TTC549 (cell line): ENCODE data around the gene TAS2R19.
"Not testable (repeated sequence)": the region's sequence is repeated elsewhere in the genome, so short reads cannot be mapped to it uniquely, and the experiment has no call there.

Experiments
- FAIRE-seq: peaks from 2 replicates; lab custom pipeline; 2012; peaks lifted over from hg19 to GRCh38; lab: Jason Lieb, UNC

The TAS2R19 gene, protein sequence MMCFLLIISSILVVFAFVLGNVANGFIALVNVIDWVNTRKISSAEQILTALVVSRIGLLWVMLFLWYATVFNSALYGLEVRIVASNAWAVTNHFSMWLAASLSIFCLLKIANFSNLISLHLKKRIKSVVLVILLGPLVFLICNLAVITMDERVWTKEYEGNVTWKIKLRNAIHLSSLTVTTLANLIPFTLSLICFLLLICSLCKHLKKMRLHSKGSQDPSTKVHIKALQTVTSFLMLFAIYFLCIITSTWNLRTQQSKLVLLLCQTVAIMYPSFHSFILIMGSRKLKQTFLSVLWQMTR

DNA sequence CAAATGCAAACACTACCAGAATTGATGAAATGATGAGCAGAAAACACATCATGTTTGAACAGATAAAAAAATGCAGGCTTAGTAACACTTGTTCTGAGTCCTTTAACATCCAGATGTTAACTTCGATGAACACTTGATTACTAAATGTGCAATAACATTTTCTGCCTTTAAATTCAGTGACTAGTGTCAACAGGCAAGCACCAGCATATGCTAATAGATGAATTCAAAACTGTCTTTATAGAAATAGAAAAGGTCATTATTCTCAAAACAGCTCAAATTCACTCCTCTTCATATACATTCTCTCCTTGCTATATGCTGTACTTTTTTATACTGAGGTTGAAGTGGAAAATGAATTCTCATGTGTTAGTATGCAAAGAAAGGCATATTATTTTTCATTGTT is at the start of gene TAS2R19:
Gene TAS2R19, minus strand, starts transcription at position 101 of the 400 bp plus-strand sequence. Its CDS starts 49 bp downstream, at position 52.
- no peak for FAIRE-seq

DNA sequence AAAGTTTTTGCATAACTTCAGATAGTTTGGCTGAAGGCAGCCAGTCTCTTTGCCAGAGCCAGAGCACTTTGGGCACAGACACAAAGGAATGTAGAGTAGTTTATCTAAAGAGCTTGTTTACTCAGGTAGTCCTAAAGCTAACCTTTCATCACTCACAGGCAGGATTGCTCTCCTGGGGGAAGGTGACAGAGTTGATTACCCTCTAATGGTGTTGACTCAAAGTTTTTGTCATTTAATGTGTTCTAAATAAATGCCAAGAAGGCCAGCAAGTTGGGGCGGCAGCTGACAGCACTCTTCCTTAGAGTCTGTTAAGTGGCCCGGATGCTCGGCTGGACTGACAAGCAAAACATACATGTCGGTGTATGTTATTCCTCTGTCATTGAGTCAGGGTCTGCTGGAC is 49.0 kb upstream of the TAS2R19 start:
- no peak for FAIRE-seq

DNA sequence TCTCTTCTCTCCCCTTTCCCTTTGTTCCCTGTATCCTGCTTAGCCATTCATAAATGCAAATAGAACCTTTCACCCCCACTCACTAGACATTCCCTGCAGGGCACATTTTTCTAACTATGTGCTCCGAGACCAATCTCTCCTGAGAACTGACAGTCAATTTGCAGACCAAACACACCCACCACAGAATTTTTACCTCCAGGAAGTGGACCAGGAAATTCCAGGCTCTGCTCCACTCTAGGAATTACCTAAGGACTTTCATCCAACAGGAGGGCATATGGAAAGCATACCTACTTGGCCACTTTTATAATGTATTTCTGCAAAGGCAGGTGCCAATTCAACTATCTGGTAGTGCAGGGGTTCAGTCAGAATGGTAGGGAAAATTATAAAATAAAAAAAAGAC is 48.6 kb upstream of the TAS2R19 start:
- FAIRE-seq: no peak

DNA sequence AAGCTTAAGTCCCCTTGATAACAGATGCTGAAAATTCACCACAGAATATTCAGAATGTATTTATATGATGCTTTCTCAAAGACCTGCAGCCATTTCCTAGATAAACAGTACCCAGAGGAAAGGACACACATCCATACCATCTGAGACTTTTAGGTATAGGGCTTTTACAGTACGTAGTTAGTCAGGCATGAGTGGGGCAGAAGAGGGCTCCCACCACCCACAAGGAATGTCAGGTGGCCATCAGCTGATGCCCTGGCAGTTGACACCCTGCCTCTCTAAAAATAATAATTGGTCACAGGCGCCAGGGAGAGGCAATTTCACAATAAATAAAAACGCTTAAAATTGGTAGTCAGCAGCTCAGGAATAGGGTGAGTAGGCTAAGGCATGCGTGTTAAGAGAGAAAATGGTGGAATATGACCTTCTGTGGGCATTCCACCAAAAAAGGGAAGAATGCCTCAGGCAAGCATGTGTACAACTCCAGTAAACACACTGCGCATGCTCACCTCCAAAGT is 47.5 kb upstream of the TAS2R19 start:
- no peak for FAIRE-seq

DNA sequence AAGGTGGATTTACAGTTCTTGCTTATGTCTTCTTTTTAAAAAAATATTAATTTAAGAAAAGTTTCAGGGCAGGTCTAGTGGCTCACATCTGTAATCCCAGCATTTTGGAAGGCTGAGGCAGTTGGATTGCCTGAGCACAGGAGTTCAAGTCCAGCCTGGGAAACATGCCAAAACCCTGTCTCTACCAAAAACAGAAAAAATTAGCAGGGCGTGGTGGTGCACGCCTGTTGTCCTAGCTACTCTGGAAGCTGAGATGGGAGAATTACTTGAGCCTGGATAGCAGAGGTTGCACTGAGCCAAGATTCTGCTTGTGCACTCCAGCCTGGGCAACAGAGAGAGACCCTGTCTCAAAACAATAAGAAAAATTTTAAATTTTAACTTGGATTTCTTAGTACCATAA is 45.1 kb upstream of the TAS2R19 start:
- no peak for FAIRE-seq

DNA sequence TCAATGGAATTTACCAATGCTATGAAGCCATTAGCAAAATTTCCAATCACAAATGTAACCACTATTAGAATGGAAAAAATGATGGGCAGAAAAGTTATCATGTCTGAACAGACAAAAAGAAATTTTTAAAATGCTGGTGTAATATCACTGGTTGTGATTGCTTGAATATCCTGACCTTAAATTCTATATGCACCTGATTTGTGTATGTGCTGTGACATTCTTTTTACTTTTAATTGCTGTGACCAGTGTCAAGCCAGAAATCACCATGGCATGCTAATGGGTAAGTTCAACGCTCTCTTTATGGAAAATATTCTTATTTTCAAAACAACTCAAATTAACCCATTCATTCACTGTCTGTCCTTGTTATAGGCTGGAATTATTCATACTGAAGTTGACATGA is 39.8 kb upstream of the TAS2R19 start, which contains the start of gene TAS2R46:
Gene TAS2R46, minus strand, starts transcription at position 101 of the 400 bp plus-strand sequence. Its CDS starts 0 bp downstream, at position 101.
- FAIRE-seq: peak; percentile 23

DNA sequence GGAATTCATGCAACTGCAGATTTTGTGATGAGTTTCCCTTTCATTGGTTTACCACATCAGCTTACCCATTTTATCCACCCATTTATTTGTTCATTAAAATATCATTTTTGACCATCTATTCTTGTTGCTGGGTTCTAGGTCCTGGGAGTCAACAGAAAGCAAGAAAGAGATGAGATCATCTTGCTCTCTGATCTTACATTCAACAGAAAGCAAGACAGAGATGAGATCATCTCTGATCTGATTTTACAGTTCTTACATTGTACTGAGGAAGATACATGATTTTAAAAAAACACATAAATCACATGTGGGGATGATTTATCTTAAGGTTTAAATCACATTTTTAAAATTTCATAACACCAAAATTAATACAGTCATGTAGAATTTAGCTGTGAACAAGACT is 37.4 kb upstream of the TAS2R19 start:
- no peak for FAIRE-seq

DNA sequence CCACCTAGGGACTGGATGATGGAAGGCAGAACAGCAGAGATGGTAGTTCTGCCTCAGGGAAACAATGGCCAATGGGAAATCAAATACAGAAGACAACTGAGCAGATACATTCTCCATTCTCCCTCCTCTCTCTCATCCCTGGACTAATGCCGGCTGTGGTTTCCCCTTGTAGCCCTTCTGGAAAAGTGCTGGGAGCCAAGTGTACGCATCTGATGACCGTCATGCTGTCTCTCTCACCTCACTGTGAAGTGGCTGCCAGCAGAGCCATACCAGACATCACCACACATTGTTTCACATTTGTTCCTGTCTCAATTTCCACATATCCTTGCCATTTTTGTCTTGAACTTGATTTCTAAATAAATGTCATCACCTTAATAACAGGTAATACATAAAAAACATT is 36.6 kb upstream of the TAS2R19 start:
- no peak for FAIRE-seq

DNA sequence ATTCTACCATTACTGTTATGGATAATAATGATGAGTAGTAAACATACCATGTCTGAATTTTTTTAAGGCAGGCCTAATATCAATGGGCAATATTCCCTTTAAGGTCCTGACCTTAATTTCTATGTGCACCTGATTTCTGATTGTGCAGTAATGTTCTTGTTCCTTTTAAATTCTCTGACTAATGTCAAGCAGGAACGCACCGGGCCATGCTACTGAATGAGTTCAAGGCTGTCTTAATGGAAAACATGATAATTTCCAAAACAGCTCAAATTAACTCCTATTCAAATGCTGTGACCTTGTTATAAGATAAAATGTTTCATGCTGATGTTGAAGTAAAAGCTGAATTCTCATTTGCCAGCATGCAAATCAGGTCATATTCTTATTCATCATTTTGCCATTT is 32.9 kb upstream of the TAS2R19 start:
- FAIRE-seq: no peak

DNA sequence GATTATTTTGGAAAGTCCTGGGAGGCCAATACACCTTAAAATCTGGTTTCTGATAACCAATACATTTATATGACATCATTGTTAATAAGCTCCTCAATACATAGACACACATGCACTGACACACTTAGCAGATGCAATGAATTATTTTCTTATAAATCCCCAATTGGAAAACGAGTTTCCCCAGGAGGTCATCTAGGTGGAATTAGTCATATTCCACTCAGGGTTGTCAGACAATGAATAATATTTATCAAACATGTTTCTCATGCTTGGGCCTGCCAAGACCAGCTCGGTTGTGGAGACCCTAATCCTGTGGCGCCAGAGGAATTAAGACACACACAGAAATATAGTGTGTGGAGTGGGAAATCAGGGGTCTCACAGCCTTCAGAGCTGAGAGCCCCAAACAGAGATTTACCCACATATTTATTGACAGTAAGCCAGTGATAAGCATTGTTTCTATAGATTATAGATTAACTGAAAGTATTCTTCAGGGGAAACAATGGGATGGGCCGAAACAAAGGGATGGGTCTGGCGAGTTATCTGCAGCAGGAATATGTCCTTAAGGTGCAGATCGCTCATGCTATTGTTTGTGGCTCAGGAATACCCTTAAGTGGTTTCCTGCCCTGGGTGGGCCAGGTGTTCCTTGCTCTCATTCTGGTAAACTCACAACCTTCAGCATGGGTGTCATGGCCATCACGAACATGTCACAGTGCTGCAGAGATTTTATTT is 27.5 kb upstream of the TAS2R19 start:
- FAIRE-seq: not testable (repeated sequence)

DNA sequence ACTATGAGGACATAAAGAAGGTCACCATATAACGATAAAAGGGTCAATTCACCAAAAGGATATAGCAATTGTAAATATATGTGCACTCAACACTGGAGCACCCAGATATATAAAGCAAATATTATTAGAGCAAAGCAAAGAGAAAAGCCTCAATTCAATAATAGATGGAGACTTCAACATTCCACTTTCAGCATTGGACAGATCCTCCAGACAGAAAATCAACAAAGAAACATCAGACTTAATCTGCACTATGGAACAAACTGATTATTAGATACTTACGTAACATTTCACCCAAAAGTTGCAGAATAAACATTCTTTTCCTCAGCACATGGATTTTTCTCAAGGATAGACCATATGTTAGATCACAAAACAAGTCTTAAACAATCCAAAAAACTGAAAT is 18.9 kb upstream of the TAS2R19 start:
- FAIRE-seq: not testable (repeated sequence)

DNA sequence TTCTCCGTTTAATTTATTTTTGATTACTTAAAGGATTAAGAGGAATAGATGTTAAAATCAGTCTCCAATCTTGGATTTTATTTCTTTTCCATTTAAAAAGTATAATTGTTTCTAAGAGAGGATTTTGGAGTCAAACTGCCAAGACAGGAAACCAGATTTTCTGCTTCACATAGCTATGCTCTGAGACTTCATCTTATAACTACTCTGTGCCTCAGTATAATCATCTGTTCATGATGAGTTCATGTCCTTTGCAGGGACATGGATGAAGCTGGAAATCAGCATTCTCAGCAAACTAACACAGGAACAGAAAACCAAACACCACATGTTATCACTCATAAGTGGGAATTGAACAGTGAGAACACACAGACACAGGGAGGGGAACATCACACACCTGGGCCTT is 17.7 kb upstream of the TAS2R19 start:
- FAIRE-seq: no peak

DNA sequence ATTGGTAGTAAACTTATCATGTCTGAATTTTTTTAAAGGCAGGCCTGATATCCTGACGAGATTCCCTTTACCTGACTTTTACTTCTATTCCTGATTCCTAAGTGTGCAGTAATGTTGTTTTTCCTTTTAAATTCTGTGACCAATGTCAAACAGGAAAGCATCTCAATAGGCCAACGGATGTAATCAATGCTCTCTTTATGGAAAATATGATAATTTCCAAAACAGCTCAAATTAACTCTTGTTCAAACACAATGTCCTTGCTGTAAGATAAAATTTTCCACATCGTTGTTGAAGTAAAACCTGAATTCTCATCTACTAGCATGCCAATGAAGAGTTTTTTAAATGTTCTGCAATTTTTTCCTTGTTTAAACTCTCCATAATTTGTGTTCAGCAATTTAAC is 16.8 kb upstream of the TAS2R19 start:
- no peak for FAIRE-seq

DNA sequence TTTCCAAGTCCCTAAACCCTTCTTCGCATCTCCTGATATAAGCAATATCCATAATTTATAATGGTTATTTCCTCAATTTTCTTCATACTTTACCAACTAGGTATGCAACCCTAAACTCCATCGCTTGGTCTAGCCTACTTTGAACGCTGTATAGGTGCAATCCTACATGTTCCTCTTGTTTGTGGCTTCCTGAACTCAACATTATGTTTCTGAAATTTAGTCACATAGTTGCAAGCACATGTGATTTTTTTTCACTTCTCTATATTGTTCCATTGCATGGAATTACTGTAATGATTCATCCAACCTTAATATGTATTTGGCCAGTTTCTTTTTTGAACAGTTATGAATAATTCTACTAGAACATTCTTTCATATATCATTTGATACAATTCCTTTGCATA is 11.5 kb upstream of the TAS2R19 start:
- FAIRE-seq: not testable (repeated sequence)

DNA sequence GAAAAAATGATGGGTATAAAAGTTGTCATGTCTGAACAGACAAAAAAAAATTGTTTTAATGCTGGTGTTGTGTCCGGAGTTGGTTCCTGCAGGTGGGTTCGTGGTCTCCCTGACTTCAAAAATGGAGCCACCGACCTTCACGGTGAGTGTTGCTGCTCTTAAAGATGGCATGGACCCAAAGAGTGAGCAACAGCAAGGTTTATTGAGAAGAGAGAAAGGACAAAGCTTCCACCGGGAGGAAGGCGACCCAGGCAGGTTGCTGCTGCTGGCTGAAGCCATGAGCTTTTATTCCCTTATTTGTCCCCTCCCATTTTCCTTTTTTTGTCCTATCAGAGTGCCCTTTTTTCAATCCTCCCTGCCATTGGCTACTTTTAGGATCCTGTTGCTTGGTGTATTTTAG is 8.9 kb upstream of the TAS2R19 start, which contains the start of gene TAS2R31:
Gene TAS2R31, minus strand, starts transcription at position 101 of the 400 bp plus-strand sequence. Its CDS starts 72 bp downstream, at position 29.
- FAIRE-seq: no peak

DNA sequence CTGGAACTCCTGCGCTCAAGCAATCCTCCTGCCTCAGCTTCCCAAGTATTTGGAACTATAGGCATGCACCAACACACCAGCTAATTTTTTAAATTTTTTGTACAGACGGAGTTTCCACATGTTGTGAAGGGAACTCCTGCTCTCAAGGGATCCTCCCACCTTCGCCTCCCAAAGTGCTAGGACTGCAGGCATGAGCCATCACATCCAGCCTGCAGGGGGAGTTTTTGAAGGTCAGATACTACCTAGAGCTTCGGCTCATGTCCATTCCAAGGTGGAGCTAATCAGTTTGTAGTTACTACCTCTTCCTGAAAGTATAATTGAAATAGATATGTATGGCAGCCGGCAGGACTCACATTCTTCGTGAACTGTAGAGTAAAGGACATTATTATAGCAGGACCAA is 3.7 kb upstream of the TAS2R19 start:
- FAIRE-seq: no peak

DNA sequence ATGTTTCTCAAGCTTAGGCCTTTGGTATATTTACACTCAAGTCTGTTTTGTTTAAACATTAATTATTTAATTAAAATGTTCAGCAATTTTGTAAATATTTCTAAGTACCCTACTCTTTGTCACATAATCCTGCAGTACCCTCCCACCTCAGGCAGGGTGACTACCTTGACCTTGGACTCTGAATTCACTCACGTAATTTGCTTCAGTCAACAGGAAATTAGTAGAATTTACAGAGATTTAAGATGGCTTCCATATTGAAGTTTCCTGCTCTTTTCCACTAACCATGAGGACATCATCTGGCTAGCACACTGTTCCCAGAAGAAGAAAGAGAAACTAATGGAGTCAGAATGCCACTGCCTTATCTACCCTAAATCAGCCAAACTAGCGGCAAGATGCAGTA is 967 bp upstream of the TAS2R19 start:
- FAIRE-seq: no peak

DNA sequence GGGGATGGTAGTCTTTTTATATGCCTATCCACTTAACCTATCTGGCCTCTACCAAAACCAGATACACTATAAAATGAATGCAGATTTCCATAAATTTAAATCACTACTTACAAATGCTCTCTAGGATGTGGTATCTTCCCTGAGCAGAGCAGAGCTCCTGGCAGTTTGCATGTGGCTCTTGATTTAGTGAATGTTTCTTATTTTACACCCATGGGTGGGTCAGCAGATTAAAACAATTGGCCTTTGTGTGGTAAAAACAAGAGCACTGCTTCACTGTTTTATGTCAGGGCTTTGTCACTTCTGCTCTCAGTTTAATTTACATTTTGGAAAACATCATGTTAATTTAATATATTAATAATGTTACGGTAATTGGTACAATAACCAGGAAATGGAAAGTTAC is 5.5 kb downstream of the TAS2R19 start:
- no peak for FAIRE-seq

DNA sequence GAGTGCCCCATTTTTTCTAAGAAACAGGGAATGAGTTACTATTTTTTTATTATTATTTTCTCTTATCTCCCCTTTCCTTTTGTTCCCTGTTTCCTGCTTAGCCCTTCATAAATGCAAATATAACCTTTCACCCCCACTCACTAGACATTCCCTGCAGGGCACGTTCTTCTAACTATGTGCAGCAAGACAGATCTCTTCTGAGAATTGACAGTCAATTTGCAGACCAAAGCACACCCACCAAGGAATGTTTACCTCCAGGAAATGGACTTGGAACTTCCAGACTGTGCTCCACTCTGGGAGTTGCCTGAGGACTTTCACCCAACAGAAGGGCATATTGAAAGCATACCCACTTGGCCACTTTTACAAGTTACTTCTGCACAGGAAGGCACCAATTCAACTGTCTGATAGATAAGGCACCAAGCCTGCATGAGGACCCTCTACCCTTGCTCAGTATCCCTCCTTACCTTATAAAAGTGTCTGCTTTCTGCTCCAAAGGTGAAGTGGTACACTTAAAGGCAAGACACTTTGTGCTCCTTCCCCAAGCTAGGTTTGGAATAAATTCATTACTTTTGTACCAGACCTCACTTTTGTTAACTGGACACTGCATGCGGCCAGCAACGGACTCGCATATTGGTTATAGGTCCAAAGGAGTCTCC is 6.5 kb downstream of the TAS2R19 start:
- FAIRE-seq: no peak

DNA sequence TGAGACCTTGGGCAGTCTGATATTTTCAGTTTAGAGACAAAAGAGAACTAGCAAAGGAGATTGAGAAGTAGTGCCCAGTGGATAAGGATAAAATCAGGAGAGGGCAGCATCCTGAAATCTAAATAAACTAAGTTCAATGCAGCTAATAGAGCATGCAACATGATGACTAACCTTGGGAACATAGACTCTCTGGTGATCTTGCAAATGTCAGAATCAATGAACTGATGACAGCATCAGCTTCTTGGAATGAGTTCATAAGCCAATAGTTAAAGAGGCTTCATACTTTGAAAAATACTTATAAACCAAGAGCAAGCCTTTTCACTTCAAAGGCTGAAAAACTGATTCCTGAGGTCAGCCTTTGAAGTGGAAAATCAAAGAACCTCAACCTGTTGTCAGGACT is 8.2 kb downstream of the TAS2R19 start:
- FAIRE-seq: no peak

DNA sequence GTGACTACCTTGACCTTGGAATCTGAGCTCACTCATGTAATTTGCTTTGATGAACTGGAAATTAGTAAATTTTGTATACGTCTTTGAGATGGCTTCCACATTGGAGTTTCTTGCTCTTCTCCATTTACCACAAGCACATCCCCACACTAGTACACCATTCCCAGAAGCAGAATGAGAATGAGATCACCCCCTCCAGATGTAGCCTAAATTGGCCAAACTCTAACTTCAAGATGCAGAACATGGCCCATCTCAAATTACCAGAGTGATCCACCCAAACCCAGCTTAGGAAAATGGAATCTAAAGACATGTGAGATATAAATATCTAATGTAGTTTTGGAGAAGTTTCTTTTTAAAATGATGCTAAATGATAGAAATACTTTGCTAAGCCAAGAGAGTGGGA is 14.8 kb downstream of the TAS2R19 start:
- FAIRE-seq: no peak

DNA sequence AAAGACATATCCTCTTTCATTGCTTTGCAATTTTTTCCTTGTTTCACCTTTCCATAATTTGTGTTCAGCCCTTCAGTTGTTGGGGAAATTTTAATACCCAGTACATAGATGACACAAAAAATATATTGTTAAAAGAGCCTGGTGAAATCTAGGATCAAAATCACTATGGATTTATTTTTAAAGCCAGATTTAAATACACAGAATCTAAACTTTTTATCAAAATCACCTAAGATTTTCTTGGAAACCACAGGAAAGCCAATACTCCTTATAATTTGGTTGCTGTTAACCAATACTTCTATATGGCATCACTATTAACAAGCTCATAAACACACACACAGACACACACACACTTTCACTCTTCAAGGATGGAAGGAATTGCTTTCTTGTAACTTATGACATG is 24.2 kb downstream of the TAS2R19 start, which contains the start of gene TAS2R20:
Gene TAS2R20, minus strand, starts transcription at position 101 of the 400 bp plus-strand sequence. CDS start 429 bp downstream, outside the sequence.
- FAIRE-seq: no peak

DNA sequence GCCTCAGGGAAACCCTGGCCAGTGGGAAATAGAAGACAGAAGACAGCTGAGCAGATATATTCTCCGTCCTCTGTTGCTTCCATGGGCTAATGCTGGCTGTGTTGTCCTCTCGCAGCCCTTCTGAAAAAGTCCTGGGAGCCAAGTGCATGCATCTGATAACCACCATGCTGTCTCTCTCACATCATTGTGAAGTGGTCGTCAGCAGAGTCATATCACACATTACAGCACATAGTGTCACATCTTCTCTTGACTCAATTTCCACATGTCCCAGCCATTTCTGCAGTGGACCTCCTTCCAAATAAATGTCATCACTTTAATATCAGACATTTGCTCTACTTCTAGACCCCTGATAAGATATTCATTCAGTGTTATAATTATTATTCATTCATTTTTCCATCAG is 28.1 kb downstream of the TAS2R19 start:
- FAIRE-seq: no peak
